HFF-Myc (cell line): Measurements from ENCODE around the gene PNN.
"Not testable (repeated sequence)": the region's sequence is repeated elsewhere in the genome, so short reads cannot be mapped to it uniquely, and the experiment has no call there.

Source experiments
- DNase-seq: peaks from one replicate; pipeline ENCODE4 v3.0.0-alpha.2; 2011; ENCODE audit warnings: low read depth; ENCODE audit errors: extremely low read depth
- H3K4me3 ChIP-seq: replicated peaks from 2 replicates; pipeline ENCODE4 v1.5.1; 2011; ENCODE audit warnings: low read depth, mild to moderate bottlenecking, control low read depth, low read length
- TF ChIP-seq, protein P1 (sequence below): IDR thresholded peaks from 2 replicates; pipeline ENCODE4 v1.5.1; 2012; ENCODE audit warnings: mild to moderate bottlenecking, low read depth, low read length, control low read depth; ENCODE audit errors: missing control alignments

The PNN gene

DNA sequence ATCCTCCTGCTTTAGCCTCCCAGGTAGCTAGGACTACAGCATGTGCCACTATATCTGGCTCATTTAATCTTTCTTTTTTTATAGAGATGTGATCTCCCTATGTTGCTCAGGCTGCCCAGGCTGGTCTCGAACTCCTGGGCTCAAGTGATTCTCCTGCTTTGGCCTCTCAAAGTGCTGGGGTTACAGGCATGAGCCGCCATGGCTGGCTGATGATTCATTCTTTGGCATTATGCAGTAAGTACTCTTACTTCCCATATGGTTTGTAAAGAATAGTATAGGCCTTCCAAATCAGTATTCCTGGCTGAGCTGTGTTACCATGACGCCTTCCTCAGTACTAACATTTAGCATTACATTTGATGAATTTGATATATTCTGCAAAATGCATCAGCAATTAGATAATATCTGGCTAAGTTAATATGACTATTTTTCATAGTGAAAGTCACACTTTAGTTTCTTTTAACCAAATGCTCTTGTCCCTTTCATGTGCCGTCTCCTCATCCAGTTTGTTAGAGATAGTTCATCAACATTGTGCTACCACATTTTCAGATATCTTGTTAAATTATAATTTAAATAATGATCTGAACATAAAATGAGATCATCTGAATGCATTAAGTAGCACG lies 55.5 kb downstream of the PNN start:
- no peak for DNase-seq
- TF ChIP-seq, protein P1, sequence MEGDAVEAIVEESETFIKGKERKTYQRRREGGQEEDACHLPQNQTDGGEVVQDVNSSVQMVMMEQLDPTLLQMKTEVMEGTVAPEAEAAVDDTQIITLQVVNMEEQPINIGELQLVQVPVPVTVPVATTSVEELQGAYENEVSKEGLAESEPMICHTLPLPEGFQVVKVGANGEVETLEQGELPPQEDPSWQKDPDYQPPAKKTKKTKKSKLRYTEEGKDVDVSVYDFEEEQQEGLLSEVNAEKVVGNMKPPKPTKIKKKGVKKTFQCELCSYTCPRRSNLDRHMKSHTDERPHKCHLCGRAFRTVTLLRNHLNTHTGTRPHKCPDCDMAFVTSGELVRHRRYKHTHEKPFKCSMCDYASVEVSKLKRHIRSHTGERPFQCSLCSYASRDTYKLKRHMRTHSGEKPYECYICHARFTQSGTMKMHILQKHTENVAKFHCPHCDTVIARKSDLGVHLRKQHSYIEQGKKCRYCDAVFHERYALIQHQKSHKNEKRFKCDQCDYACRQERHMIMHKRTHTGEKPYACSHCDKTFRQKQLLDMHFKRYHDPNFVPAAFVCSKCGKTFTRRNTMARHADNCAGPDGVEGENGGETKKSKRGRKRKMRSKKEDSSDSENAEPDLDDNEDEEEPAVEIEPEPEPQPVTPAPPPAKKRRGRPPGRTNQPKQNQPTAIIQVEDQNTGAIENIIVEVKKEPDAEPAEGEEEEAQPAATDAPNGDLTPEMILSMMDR = no peak
- no peak overlapping the region for H3K4me3 ChIP-seq

DNA sequence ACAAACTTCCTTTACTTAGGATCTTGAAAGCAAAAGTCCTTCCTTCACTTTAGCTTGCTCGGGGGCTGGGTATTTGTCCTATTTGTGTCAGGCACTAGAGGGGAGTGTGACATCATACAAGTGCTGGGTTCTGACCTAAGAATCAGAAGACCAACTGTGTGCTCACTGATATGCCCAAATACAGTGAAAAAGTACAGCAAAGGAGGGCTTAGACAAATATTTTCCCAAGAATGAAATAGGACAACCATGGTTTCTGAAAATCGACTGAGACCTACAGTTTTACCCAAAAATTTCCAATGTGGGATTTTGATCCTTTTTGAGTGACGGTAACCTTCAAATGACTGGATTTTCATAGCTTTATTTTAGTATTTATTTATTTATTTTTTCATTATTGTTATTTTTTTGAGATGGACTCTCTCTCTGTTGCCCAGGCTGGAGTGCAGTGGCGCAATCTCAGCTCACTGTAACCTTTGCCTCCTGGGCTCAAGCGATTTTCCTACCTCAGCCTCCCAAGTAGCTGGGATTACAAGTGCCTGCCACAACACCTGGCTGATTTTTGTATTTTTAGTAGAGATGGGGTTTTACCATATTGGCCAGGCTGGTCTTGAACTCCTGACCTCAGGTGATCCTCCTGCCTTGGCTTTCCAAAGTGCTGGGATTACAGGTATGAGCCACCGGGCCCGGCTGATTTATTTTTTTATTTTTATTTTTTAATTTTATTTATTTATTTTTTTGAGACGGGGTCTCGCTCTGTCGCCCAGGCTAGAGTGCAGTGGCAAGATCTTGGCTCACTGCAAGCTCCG lies 56.9 kb downstream of the PNN start:
- DNase-seq, H3K4me3 ChIP-seq: not testable (repeated sequence)
- TF ChIP-seq, protein P1 = peak; percentile 34
